ENCODE measurements around the gene ADGRA3. TPM values are rescaled to one million over a fixed set of nuclear protein-coding genes. Genes with fewer than 3 reads are reported as not detected.

ADGRA3 gene
- total and polyA plus RNA-seq, 2 of the 13 experiments (the other 11 are each of a cell fraction or from before 2014, with no cell fraction given): 32.2 to 40.8 TPM

DNA sequence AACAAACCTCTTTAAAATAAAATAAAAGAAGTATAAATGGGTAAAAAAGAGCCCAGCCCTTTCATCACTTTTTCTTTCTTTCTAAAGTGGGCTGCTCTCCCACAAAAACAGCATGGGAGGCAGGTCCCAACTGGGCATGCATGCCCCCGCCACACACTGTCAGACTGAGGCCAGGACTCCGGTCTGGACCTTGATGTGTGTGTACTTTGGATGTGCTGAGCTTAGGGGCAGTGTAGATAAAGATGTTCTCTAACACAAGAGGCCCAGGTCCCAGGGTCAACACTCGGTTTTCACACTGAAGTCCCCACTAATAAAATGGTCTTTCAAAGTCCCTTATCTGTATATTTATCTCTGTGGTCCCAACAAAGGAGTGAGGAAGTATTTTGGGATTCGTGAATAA lies 44.4 kb downstream of the ADGRA3 start (continued):
- TF ChIP-seq SAP130 (CRISPR knock-in tag; IDR thresholded peaks at IDR 0.05; ENCODE audit: low read depth) (no peak), MAZ (IDR thresholded peaks at IDR 0.05; ENCODE audit: borderline replicate concordance, low read depth, low read length) (no peak), MAZ (CRISPR knock-in tag; IDR thresholded peaks at IDR 0.05; ENCODE audit: low read depth) (no peak), SYNCRIP (IDR thresholded peaks at IDR 0.05; ENCODE audit: insufficient read depth, low read depth, low read length) (no peak), NCOA1 (CRISPR knock-in tag; IDR thresholded peaks at IDR 0.05) (no peak), ZNF788 (CRISPR knock-in tag; IDR thresholded peaks at IDR 0.05; ENCODE audit: borderline replicate concordance) (no peak), CHD4 (IDR thresholded peaks at IDR 0.05; ENCODE audit: borderline replicate concordance, low read length) (no peak), TBX2 (CRISPR knock-in tag; IDR thresholded peaks at IDR 0.05; ENCODE audit: borderline replicate concordance) (peak; percentile 53; the same call in 1 of the 2 replicates), PTBP1 (IDR thresholded peaks at IDR 0.05; ENCODE audit: low read depth, low read length, poor library complexity, severe bottlenecking) (no peak), MTF1 (CRISPR knock-in tag; IDR thresholded peaks at IDR 0.05) (no peak), NCOA5 (CRISPR knock-in tag; IDR thresholded peaks at IDR 0.05) (no peak), WIZ (CRISPR knock-in tag; IDR thresholded peaks at IDR 0.05) (no peak), FOSL2 (CRISPR knock-in tag; IDR thresholded peaks at IDR 0.05) (0 out of 2 replicates have a peak, but pooled peaks have one; percentile 11), ZNF724P (CRISPR knock-in tag; IDR thresholded peaks at IDR 0.05; ENCODE audit: borderline replicate concordance) (no peak), DNMT1 (CRISPR knock-in tag; IDR thresholded peaks at IDR 0.05) (no peak), ZNF790 (CRISPR knock-in tag; IDR thresholded peaks at IDR 0.05; ENCODE audit: borderline replicate concordance) (no peak), ZNF713 (CRISPR knock-in tag; IDR thresholded peaks at IDR 0.05) (no peak), SP4 (CRISPR knock-in tag; IDR thresholded peaks at IDR 0.05) (no peak)
- TF ChIP-seq, protein P1, sequence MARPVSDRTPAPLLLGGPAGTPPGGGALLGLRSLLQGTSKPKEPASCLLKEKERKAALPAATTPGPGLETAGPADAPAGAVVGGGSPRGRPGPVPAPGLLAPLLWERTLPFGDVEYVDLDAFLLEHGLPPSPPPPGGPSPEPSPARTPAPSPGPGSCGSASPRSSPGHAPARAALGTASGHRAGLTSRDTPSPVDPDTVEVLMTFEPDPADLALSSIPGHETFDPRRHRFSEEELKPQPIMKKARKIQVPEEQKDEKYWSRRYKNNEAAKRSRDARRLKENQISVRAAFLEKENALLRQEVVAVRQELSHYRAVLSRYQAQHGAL (CRISPR knock-in tag; IDR thresholded peaks at IDR 0.05; ENCODE audit: not compliant biosample characterization): no peak
- TF ChIP-seq, protein P2, sequence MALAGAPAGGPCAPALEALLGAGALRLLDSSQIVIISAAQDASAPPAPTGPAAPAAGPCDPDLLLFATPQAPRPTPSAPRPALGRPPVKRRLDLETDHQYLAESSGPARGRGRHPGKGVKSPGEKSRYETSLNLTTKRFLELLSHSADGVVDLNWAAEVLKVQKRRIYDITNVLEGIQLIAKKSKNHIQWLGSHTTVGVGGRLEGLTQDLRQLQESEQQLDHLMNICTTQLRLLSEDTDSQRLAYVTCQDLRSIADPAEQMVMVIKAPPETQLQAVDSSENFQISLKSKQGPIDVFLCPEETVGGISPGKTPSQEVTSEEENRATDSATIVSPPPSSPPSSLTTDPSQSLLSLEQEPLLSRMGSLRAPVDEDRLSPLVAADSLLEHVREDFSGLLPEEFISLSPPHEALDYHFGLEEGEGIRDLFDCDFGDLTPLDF (CRISPR knock-in tag; IDR thresholded peaks at IDR 0.05): no peak
- TF ChIP-seq, protein P3, sequence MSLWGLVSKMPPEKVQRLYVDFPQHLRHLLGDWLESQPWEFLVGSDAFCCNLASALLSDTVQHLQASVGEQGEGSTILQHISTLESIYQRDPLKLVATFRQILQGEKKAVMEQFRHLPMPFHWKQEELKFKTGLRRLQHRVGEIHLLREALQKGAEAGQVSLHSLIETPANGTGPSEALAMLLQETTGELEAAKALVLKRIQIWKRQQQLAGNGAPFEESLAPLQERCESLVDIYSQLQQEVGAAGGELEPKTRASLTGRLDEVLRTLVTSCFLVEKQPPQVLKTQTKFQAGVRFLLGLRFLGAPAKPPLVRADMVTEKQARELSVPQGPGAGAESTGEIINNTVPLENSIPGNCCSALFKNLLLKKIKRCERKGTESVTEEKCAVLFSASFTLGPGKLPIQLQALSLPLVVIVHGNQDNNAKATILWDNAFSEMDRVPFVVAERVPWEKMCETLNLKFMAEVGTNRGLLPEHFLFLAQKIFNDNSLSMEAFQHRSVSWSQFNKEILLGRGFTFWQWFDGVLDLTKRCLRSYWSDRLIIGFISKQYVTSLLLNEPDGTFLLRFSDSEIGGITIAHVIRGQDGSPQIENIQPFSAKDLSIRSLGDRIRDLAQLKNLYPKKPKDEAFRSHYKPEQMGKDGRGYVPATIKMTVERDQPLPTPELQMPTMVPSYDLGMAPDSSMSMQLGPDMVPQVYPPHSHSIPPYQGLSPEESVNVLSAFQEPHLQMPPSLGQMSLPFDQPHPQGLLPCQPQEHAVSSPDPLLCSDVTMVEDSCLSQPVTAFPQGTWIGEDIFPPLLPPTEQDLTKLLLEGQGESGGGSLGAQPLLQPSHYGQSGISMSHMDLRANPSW (CRISPR knock-in tag; IDR thresholded peaks at IDR 0.05; ENCODE audit: borderline replicate concordance): no peak
- TF ChIP-seq, protein P4, sequence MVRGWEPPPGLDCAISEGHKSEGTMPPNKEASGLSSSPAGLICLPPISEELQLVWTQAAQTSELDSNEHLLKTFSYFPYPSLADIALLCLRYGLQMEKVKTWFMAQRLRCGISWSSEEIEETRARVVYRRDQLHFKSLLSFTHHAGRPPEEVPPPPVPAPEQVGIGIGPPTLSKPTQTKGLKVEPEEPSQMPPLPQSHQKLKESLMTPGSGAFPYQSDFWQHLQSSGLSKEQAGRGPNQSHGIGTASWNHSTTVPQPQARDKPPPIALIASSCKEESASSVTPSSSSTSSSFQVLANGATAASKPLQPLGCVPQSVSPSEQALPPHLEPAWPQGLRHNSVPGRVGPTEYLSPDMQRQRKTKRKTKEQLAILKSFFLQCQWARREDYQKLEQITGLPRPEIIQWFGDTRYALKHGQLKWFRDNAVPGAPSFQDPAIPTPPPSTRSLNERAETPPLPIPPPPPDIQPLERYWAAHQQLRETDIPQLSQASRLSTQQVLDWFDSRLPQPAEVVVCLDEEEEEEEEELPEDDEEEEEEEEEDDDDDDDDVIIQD (CRISPR knock-in tag; IDR thresholded peaks at IDR 0.05; ENCODE audit: low read depth): peak; percentile 49; the same call in 1 of the 2 replicates
- TF ChIP-seq, protein P5, sequence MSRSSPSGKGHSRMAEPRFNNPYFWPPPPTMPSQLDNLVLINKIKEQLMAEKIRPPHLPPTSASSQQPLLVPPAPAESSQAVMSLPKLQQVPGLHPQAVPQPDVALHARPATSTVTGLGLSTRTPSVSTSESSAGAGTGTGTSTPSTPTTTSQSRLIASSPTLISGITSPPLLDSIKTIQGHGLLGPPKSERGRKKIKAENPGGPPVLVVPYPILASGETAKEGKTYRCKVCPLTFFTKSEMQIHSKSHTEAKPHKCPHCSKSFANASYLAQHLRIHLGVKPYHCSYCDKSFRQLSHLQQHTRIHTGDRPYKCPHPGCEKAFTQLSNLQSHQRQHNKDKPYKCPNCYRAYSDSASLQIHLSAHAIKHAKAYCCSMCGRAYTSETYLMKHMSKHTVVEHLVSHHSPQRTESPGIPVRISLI (CRISPR knock-in tag; IDR thresholded peaks at IDR 0.05; ENCODE audit: borderline replicate concordance): no peak
